COR-L47 (cell line): ENCODE data around the gene NARF.
"Not testable (repeated sequence)": the region's sequence is repeated elsewhere in the genome, so short reads cannot be mapped to it uniquely, and the experiment has no call there.

Source experiments
- DNase-seq: peaks from one replicate; lab custom pipeline; 2025; lab: John Stamatoyannopoulos, UW

Gene NARF

DNA sequence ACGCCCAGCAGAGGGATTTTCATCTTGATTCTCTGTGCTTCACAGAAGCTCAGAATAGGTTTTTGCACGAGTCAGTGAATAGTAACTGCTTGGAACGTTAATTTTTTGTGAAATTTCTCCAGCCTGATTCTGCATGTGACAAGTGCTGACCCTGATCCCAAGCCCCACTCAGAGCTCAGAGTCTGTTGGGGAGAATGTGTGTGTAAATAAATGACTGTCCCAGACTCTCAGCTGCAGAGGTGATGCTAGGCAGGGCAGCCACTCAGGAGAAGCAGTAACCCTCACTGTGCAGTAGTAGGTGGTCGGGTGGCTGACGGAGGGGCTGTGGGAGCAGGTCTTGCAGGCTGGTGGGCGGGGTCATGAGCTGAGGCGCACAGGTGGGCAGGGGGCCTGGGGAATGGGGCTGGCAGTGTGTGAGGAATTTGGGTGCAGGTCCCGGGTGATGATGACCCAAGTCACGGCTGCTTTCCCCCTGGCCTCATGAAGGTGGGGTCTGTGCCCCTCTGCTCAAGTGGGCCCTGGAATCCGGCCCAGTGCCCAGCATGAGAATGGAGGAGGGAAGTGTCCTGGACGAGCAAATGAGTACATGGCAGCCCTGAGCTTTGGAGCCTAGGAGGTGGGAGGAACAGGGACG, 44.7 kb downstream of the NARF start:
- no peak for DNase-seq

DNA sequence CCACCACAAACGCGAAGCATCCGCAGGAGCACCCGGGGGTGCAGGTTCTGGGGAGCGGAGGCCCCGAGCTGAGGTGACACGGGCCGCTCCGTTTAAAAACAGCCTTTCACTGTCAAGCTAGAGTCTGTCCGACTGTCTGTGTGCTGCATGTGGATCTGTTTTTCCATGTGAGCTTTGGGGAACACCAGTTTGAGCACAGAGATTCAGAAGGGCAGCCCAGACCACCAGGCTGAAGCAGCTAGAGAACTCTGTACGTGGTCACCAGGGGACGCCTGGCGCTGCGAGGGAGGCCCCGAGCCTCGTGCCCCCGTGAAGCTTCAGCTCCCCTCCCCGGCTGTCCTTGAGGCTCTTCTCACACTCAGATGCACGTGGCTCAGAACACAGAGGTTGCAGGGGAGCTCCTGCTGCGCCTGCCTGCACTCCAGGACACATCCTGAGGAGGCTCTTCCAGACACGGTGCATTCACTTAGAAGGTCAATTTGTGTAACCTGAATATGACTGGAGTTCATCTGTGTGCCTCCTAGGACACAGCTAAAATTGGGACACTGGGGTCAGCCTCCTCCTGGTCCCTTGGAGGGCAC, 45.3 kb downstream of the NARF start:
- DNase-seq, result no peak

DNA sequence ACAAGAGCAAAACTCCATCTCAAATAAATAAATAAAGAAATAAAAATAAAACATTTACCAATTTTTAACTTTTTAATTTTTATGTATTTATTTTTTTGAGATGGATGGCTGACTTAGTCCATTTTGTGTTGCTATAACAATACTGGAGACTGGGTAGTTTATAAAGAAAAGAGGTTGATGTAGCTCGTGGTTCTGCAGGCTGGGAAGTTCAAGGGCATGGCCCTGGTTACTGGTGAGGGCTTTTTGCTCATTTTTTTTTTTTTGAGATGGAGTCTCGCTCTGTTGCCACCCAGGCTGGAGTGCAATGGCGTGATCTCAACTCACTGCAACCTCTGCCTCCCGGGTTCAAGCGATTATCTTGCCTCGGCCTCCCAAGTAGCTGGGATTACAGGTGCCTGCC, 46.8 kb downstream of the NARF start:
- DNase-seq, result no peak

DNA sequence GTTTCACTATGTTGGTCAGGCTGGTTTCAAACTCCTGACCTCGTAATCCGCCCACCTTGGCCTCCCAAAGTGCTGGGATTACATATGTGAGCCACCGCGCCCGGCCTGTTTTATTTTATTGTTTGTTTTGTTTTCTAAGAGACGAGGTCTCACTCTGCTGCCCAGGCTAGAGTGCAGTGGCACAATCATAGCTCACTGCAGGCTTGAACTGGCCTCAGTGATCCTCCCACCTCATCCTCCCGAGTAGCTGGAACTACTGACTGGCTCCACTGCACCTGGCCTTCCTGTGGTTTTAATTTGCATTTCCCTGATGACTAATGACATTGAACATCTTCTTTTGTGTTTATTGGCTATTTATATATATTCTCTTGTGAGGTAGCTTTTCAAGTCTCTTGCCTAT, 47.9 kb downstream of the NARF start:
- DNase-seq, result not testable (repeated sequence)

DNA sequence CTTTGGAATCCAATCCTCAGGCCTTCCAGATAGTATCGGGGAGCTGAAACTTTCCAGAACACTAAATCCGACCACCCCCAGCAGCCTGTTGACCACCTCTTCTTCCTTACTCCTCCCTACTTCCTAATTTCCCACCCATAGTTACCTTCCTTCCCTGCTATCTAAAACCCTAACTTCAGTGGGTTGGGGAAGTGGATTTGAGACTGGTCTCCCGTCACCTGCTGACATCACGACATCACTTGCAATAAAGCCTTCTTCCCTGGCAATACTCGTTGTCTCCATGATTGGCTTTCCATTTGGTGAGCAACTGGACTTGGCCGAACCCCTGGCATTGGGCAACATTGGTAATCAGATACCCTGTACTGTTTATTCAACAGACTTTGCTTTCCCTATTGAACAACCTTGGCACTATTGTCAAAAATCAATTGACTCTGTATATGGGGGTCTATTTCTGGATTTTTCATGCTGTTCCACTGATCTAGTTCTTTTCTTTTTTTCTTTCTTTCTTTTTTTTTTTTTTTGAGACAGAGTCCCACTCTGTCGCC, 49.2 kb downstream of the NARF start:
- no peak for DNase-seq

DNA sequence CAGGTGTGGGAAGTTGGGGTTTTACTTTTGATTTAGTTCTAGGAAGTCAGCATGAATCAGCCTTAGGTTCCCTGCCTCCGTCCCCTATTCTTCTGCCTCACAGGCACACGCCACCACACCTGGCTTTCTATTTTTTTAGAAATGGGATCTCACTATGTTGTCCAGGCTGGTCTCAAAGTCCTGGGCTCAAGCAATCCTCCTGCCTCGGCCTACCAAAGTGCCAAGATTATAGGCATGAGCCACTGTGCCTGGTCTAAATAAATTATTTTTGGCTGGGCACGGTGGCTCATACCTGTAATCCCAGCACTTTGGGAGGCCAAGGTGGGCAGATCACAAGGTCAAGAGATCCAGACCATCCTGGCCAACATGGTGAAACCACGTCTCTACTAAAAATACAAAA, 53.1 kb downstream of the NARF start:
- not testable (repeated sequence) for DNase-seq

DNA sequence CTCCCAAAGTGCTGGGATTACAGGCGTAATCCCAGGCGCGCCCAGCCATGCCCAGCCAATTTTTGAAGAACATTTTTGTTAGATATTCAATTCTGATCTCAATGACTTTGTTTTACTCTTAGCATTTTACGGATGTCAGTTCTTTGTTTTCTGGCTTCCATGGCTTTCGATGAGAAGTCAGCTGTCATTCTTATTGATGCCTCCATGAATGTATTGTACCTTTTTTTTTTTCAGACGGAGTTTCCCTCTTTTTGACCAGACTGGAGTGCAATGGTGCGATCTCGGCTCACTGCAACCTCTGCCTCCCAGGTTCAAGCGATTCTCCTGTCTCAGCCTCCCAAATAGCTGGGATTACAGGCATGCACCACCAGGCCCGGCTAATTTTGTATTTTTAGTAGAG, 55.3 kb downstream of the NARF start:
- DNase-seq, result not testable (repeated sequence)

DNA sequence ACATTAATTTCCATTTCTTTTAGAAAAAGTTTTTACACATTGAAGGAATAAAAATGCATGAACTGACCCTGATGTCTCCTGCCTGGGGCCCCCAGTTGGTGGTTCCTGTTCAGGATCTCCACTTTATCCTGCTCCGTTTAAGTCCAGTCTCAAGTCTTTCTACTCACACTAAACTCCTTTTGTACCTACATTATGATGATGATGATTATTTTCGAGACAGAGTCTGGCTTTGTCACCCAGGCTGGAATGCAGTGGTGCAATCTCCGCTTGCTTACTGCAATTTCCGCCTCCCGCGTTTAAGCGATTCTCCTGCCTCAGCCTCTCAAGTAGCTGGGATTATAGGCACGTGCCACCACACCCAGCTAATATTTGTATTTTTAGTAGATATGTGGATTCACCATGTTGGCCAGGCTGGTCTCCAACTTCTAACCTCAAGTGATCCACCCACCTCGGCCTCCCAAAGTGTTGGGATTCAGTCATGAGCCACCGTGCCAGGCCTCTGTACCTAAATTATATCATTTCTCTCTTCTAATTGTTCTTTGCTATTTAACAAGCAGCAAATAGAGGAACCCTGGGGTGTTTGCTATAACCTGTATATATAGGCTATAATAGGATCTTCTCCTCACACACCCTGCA, 58.8 kb downstream of the NARF start:
- peak; percentile 25 for DNase-seq

DNA sequence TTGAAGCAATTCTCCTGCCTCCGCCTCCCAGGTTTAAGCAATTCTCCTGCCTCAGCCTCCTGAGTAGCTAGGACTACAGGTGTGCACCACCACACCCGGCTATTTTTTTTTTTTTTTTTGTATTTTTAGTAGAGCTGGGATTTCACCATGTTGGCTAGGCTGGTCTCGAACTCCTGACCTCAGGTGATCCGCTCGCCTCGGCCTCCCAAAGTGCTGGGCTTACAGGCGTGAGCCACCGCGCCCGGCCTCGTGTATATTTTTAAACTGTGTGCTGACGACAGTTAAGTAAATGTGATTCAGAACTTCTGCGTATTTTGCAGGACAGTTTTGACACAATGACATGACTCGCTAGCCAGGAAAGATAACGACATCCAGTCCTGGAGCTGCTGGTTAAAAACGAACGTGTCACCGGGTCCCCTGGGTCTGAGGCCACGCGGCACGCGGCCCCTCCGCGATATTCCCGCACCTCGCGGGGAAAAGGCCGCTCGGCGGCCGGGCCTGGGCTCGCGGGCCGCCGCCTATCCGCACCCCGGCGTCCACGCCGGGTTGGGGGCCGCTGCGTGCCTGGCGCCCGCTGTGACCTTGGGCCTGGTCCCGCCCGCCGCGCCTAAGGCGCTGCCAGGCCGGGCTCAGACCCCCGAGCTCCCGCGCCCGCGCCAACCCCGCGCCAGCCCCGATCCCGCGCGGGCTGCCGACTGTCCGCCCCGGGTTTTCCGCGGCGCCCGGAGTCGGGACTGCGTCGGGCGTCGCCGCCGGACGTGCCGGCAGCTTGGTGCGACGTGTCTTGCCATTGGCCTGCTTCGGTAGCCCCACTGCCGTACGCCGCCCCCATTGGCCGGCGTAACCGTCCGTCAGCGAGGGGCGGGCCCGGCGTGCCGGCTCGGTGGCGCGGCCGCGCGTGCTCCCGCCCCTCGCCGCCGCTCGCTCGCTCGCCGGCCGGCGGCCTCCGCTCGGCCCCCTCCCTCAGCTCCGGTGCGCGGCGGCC, 60.6 kb downstream of the NARF start, which contains the start of gene FOXK2:
FOXK2 (plus strand) TSS at position 907 of the 985 bp plus-strand sequence. CDS start 157 bp downstream, outside the sequence.
- DNase-seq, result peak; percentile 92

DNA sequence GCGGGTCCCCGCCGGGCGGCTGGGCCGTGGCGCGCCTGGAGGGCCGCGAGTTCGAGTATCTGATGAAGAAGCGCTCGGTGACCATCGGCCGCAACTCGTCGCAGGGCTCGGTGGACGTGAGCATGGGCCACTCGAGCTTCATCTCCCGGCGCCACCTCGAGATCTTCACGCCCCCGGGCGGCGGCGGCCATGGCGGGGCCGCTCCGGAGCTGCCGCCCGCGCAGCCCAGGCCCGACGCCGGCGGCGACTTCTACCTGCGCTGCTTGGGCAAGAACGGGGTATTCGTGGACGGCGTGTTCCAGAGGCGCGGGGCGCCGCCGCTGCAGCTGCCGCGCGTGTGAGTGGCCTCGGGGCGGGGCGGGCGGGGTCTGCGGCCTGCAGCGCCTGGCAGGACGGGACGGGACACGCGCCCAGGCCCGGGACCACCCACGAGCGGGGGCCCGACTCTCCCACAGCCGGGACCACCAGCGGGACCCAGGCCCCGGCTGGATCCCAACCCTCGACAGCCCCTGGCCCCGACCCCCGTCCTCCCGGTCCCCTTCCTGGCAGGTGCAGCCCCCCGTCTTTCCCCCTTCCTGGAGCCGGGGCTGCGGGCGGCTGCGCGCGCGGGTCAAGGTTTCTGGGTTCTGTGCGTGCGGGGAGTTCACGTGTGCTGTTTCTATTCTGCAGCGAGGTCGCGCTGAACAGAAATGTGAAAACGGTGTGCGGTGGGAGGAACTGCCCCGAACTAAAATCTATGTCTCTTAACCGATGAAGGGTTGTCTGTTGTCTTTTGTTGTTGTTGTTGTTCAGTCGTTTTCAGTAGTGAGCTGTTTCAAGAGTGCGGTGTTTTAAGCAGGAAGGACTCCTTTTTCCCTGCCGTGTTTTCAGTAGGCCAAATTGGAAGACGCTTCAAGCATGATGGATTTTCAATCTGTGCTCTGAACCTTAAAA, 61.7 kb downstream of the NARF start:
- no peak for DNase-seq

DNA sequence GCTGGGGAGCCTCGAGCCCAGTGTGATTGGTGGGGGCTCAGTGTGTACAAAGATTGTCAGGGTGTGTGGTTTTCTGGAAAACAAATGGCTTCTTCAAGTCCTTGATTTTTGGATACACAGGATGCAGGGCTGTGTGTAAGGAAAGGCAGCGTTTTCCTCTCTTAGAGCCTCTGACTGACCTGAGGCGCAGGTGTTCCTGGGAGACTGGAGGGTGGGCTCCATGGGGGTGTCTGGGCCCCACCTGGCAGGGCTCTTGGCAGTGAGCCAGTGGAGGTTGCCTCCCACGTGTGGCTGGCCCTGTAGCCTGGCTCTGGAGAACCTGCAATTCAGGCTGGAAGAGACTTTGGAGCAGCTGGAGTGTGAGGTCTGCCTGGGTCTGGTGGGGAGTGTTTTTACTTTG, 66.0 kb downstream of the NARF start:
- peak; percentile 88 for DNase-seq

DNA sequence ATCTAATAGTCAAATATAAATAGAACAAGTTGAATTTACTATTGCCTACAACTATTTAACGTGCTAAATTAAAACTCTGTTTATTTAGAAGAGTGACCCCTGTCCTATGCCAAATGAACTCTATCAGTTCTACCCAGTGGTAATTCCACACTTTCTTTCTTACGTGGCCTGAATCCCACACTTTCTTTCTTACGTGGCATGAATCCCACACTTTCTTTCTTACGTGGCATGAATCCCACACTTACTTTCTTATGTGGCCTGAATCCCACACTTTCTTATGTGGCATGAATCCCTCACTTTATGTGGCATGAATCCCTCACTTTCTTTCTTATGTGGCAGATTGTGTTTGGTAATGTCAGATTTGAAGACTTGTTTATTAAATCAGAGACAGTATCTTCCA, 67.2 kb downstream of the NARF start:
- DNase-seq, result no peak

DNA sequence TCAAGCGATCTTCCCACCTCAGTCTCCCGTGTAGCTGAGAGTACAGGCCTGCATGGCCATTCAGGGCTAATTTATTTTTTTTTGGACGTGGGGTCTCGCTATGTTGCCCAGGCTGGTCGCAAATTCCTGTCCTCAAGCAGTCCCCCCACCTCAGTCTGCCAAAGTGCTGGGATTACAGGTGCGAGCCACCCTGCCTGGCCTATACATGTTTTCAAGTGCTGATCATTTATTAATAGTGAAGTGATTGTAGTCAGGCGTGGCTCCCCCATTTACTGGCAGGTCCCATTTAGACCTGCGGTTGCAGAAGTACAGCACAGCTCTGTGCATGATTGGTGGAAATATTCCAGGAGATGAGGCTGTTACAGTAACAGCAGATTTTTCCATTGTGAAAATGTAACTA, 69.4 kb downstream of the NARF start:
- no peak for DNase-seq

DNA sequence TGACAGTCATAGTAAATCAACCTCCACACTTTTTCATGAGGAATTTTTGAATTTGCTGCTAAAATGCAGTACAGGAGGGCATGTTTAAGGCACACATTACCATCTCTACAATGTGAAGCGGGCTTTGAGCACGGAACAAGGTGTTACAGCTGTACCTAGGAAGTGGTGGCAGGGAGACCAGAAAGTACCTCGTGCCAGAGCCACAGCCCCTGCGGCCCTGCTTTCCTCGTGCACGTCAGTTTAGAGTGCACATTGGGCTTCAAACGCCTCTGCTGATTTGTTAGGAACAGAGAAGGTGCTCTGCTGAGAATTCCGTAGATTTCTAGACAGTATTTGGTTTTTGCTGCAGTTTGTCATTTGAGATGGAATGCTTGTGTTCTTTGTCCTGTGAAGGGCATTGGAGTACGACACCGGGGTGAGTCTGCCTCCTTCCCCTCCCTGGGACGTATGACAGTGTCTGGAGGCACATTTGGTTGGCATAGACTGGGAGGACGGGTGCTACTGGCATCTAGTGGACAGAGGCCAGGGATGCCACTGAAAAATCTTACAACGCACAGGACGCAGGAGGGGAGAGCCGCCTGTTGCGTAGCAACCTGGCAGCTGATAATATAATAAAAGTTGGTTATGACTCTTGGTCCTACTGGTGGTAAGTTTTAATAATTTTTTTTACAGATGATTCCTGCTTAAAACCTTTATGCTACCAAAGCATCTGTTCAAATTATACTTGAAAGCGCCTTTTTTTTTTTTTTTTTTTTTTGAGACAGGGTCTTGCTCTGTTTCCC, 70.1 kb downstream of the NARF start:
- DNase-seq, result peak; percentile 64

DNA sequence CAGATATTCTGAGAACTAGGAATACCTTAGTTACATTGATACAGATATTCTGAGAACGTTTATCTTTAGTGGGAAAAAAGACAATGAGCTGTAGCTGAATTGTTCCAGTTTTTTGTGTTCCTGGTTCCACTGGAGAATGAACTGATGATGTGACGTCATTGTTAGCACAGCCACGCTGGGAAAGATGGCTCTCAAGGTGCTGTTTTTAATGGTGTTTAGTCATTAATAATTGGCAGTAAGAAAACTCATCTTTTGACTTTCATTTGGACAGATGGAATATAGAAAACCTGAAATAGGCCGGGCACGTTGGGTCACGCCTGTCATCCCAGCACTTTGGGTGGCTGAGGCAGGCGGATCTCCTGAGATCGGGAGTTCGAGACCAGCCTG, 71.4 kb downstream of the NARF start:
- no peak for DNase-seq

DNA sequence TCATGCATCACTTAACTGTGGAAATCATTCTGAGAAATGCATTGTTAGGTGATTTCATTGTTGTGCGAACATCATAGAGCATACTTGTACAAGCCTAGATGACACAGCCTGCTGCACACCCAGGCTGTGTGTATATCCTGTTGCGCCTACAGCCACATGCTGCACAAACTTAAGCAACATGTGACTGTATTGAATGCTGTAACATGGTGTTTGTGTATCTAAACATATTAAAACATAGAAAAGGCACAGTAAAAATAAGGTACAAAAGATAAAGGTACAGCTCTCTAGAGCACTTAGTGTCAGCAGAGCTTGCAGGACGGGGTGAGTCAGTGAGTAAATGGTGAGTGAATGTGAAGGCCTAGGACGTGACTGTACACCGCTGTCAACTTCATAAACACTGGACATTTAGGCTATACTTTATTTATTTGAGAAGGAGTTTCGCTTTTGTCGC, 72.9 kb downstream of the NARF start:
- no peak for DNase-seq

DNA sequence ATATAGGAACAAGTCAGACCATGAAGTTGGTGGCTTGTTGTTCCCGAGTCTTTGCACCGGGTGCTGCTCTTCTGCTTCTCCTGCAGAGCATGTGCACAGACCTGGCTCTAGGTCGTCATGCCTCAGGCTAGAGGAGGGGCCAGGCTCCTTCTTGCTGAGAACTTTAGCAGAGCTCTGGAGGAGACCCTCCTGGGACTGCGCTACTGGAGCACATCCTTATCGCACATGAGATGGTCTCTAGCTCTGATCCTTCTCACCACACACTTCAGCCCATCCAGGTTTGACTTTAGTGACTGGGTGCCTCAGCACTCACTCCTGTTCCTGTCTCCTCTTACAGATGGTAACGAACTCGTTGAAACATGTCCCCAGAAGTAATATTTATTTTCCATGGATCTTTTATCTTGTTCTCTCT, 75.9 kb downstream of the NARF start:
- no peak for DNase-seq

DNA sequence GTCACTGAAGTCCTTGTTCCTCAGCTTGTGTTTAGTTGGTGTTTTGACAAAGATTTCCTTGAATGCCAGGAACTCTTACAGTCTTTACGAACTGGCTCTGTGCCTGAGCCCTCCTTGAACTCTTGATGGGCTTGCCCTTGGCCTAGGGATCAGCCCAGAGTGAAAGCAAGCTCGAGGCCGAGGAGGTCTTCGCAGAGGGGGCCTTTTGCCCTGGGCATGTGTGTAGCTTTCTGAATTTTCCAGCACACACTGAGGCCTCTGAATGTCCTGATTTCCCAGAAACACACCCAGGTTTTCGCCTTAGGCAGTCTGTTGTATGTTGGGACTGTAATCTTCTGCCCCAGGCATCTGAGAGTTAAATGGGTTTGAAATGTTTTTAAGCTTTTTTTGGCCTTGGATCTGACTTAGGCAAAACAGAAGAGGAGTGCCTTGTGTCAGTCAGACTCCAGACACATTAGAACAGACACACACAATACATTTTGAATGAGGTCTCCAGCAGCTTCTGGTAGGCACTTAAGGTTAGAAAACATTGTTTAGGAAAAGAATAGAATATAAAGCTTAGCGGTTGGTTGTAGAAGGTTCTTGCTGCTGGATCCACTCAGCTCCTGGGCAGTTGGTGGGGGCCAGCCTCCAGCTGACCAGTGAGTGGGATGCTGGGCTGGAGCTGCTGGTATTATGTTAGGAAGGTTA, 78.1 kb downstream of the NARF start:
- no peak for DNase-seq

DNA sequence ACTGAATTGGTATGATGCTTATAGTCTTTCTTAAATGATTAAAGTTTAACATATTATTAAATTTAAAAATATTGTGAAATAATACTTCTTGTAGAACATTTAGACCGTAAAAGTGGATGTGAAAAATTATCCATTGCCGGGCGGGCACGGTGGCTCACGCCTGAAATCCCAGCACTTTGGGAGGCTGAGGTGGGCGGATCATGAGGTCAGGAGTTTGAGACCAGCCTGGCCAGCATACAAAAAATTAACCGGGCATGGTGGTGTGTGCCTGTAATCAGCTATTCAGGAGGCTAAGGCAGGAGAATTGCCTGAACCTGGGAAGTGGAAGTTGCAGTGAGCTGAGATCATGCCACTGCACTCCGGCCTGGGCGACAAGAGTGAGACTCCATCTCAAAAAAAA, 78.7 kb downstream of the NARF start:
- DNase-seq, result not testable (repeated sequence)
